Thoracic aorta (tissue), 2 donors: ENCODE results near the gene IRGC. TPM values are rescaled to one million over a fixed set of nuclear protein-coding genes. Genes with fewer than 3 reads are reported as not detected.

Source experiments
- ATAC-seq: fragments of 150-250 bp; one replicate; pipeline ENCODE4 v1.8.0; 2017; ENCODE audit warnings: low read depth; ENCODE audit not compliant: insufficient number of reproducible peaks, low FRiP score
- DNase-seq: peaks from one replicate; pipeline ENCODE4 v3.0.0-alpha.2; 2020; ENCODE audit warnings: low spot score
- H3K27ac ChIP-seq, 2 donors: fragments of 200-600 bp; sonication (generic); 1 replicate in 1 of 2; 2 replicates in 1 of 2; pipeline ENCODE4 v1.5.1; 2016; ENCODE audit warnings: mild to moderate bottlenecking in 2 of 2, moderate library complexity in 2 of 2
- H3K27me3 ChIP-seq: fragments of 200-600 bp; sonication (generic); replicated peaks from 2 replicates; pipeline ENCODE4 v1.6.0; 2016; ENCODE audit warnings: mild to moderate bottlenecking; ENCODE audit not compliant: insufficient read depth
- H3K36me3 ChIP-seq: fragments of 200-600 bp; sonication (generic); one replicate; pipeline ENCODE4 v1.5.1; 2016
- H3K4me1 ChIP-seq, 2 donors: fragments of 200-600 bp; sonication (generic); 1 replicate in 1 of 2; 2 replicates in 1 of 2; pipeline versions ENCODE4 v1.5.1 to v1.6.0; 2016; ENCODE audit warnings: low read depth in 2 of 2, mild to moderate bottlenecking in 1 of 2; ENCODE audit not compliant: control insufficient read depth in 1 of 2
- H3K4me3 ChIP-seq: fragments of 200-600 bp; sonication (generic); 2 replicates; pipeline ENCODE4 v1.5.1; 2016; ENCODE audit warnings: mild to moderate bottlenecking
- H3K9me3 ChIP-seq: fragments of 200-600 bp; sonication (generic); 2 replicates; pipeline ENCODE4 v1.5.1; 2016
- total RNA-seq, 2 donors: library from RNA; depleted of rRNA; stranded (reverse); fragments of >200 nt; gene quantifications; one replicate each; pipeline versions ENCODE4 v1.1.0 to v1.2.3, GENCODE V29; 2016
- TF ChIP-seq, protein P1 (sequence below): fragments of 200-600 bp; sonication (generic); IDR thresholded peaks from one replicate; pipeline ENCODE4 v1.5.1; 2019; ENCODE audit warnings: antibody characterized with exemption

The IRGC gene
- total RNA-seq, 2 donors from 2014 or later: not detected

DNA sequence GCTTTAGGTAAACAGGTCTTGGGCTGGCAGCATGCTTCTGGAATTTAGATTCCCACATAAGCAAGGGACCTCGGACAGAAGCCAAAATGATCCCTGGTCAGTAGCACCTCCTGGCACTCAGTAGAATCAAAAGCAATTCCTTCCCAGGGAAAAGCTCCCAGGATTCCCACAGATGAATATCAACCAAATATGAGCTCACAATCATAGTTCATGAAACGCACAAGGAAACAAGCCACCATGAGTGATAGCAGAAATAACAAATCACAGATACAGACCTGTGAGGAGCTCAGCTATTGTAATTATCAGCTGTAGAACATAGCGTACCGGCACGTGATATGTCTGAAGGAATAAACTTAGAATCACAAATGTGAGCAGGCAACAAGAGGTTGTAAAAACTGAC, 24.1 kb upstream of the IRGC start:
- DNase-seq (no peak), ATAC-seq (no peak)
- H3K4me1 ChIP-seq: no peaks in the 10 kb centered on the region
- TF ChIP-seq, protein P1, sequence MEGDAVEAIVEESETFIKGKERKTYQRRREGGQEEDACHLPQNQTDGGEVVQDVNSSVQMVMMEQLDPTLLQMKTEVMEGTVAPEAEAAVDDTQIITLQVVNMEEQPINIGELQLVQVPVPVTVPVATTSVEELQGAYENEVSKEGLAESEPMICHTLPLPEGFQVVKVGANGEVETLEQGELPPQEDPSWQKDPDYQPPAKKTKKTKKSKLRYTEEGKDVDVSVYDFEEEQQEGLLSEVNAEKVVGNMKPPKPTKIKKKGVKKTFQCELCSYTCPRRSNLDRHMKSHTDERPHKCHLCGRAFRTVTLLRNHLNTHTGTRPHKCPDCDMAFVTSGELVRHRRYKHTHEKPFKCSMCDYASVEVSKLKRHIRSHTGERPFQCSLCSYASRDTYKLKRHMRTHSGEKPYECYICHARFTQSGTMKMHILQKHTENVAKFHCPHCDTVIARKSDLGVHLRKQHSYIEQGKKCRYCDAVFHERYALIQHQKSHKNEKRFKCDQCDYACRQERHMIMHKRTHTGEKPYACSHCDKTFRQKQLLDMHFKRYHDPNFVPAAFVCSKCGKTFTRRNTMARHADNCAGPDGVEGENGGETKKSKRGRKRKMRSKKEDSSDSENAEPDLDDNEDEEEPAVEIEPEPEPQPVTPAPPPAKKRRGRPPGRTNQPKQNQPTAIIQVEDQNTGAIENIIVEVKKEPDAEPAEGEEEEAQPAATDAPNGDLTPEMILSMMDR: no peak
- no peak overlapping the region for H3K27ac ChIP-seq
- H3K27me3 ChIP-seq: no peaks in the 10 kb centered on the region
- H3K4me3 ChIP-seq: no peak overlapping the region
- H3K36me3 ChIP-seq: no peaks in the 10 kb centered on the region
- H3K9me3 ChIP-seq: peaks cover 23% of the 10 kb centered on the region

- H3K4me1 ChIP-seq: no peaks in the 10 kb centered on the region
- DNase-seq (no peak), ATAC-seq (no peak)
- H3K27me3 ChIP-seq: no peaks in the 10 kb centered on the region
- TF ChIP-seq, protein P1: no peak
- H3K27ac ChIP-seq: no peak overlapping the region
- no peak overlapping the region for H3K4me3 ChIP-seq
- no peaks in the 10 kb centered on the region for H3K36me3 ChIP-seq
- peaks cover 23% of the 10 kb centered on the region for H3K9me3 ChIP-seq
Observed at GRCh38 chr19:43692385-43692784, 23.5 kb upstream of the IRGC start.

GRCh38 chr19:43692877-43693276, 23.0 kb upstream of the IRGC start:
- DNase-seq: no peak
- H3K4me1 ChIP-seq: no peaks in the 10 kb centered on the region
- H3K4me3 ChIP-seq: no peak overlapping the region
- no peak overlapping the region for H3K27ac ChIP-seq
- H3K36me3 ChIP-seq: no peaks in the 10 kb centered on the region
- peaks cover 23% of the 10 kb centered on the region for H3K9me3 ChIP-seq
- TF ChIP-seq, protein P1: no peak
- no peaks in the 10 kb centered on the region for H3K27me3 ChIP-seq
- no peak for ATAC-seq

DNA sequence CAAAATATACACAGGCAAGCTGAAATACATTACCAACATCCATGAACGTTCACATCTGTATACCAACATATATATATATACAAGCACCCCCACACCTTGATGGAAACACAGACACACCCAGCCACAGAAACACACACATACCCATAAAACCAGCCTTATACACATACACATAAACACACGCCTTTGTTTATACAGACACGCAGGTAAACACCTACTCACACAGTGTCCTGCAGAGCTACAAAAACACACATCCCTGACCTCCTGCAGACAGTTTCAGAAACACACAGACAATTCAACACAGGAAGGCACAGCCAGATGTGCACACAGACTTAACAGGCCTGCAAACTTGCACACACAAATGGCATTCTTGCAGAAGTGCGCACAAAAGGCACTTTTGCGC, 21.3 kb upstream of the IRGC start:
- Histone ChIP-seq H3K4me3 (no peak overlapping the region), H3K27ac (no peak overlapping the region), H3K9me3 (peaks cover 23% of the 10 kb centered on the region), H3K4me1 (peaks cover 0 to 6% of the 10 kb centered on the region in 2 donors), H3K36me3 (no peaks in the 10 kb centered on the region), H3K27me3 (no peaks in the 10 kb centered on the region)
- no peak for DNase-seq
- TF ChIP-seq, protein P1: no peak
- no peak for ATAC-seq

DNA sequence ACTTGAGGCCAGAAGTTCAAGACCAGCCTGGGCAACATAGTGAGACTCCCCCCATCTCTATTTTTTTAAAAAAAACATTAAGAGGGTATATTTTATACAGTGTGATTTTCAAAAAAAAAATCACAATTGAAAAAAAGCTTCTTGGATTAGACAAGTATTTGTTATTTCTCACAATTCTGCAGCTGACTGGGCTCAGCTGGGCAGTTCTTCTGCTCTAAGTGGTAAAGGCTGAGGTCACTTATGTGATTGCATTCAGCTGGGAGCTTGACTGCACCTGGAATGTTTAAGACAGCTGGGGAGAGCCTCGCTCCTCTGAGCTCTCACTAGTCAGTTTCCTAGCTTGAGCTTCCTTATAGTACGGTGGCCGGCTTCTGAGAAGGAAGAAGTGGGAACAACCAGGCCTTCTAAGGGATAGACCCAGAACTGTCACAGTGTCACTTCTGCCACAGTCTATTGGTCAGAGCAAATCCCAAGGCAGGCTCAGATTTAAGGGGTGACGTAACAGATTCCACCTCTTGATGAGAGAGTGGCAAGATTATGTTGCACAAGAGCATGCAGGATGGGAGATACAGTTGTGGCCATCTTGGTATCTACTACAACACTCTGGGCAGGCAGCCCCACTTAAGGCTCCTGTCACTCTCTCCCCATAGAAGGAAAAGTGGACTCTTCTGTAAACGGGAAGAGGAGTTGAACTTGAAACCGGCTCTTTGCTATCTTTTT, 19.7 kb upstream of the IRGC start:
- H3K36me3 ChIP-seq: no peaks in the 10 kb centered on the region
- TF ChIP-seq, protein P1: no peak
- peaks cover 0 to 15% of the 10 kb centered on the region in 2 donors for H3K4me1 ChIP-seq
- DNase-seq: no peak
- H3K27ac ChIP-seq: no peak overlapping the region
- H3K9me3 ChIP-seq: peaks cover 13% of the 10 kb centered on the region
- H3K4me3 ChIP-seq: no peak overlapping the region
- H3K27me3 ChIP-seq: no peaks in the 10 kb centered on the region
- no peak for ATAC-seq
